ENCODE data around the gene TPCN1.
"Not testable (repeated sequence)": the region's sequence is repeated elsewhere in the genome, so short reads cannot be mapped to it uniquely, and the experiment has no call there.

The TPCN1 gene

GRCh38 chr12:113196582-113196981, 24.7 kb upstream of the TPCN1 start:
- no peak for DNase-seq

GRCh38 chr12:113196990-113197389, 24.3 kb upstream of the TPCN1 start:
- DNase-seq, result peak in 38 of 56 donors; percentile 6 to 75 (median 34)

- DNase-seq, result no peak
Observed at GRCh38 chr12:113197518-113198077, 23.7 kb upstream of the TPCN1 start.

GRCh38 chr12:113198296-113198695, 23.0 kb upstream of the TPCN1 start:
- no peak for DNase-seq

- no peak for DNase-seq
Observed at GRCh38 chr12:113200021-113200797, 21.1 kb upstream of the TPCN1 start.

- DNase-seq, result no peak
Observed at GRCh38 chr12:113201187-113202177, 19.8 kb upstream of the TPCN1 start.

GRCh38 chr12:113202300-113203075, 18.8 kb upstream of the TPCN1 start:
- DNase-seq, result no peak

GRCh38 chr12:113203852-113204760, 17.2 kb upstream of the TPCN1 start:
- no peak for DNase-seq

GRCh38 chr12:113204804-113205203, 16.5 kb upstream of the TPCN1 start:
- DNase-seq, result no peak

- not testable (repeated sequence) for DNase-seq
Observed at GRCh38 chr12:113206802-113207201, 14.5 kb upstream of the TPCN1 start.

- DNase-seq, result no peak
Observed at GRCh38 chr12:113207613-113208040, 13.6 kb upstream of the TPCN1 start.

GRCh38 chr12:113208041-113208934, 13.0 kb upstream of the TPCN1 start:
- peak in 9 of 56 donors; percentile 15 to 39 (median 24) for DNase-seq

GRCh38 chr12:113211160-113211559, 10.1 kb upstream of the TPCN1 start:
- DNase-seq, result no peak

- DNase-seq, result peak in 4 of 56 donors; percentile 3 to 26 (median 17)
Observed at GRCh38 chr12:113214895-113215400, 6.3 kb upstream of the TPCN1 start.

- DNase-seq, result no peak
Observed at GRCh38 chr12:113216027-113216426, 5.2 kb upstream of the TPCN1 start.

GRCh38 chr12:113220593-113221180, 577 bp upstream of the TPCN1 start:
- DNase-seq, result no peak

GRCh38 chr12:113221997-113222729, 899 bp downstream of the TPCN1 start:
- DNase-seq, result no peak
